H9 (cell line): ENCODE measurements around the gene AKT3. TPM values are rescaled to one million over a fixed set of nuclear protein-coding genes. Genes with fewer than 3 reads are reported as not detected.

ENCODE experiments used
- DNase-seq: peaks from one replicate; pipeline ENCODE4 v3.0.0-alpha.2; 2017
- H2AFZ ChIP-seq: one replicate; pipeline ENCODE4 v1.6.1; 2013; ENCODE audit warnings: mild to moderate bottlenecking, low read length, control low read depth, moderate library complexity
- H2AK5ac ChIP-seq: 2 replicates; pipeline ENCODE4 v1.6.1; 2013; ENCODE audit warnings: low read length, control low read depth, mixed read lengths; ENCODE audit not compliant: insufficient read length
- H2BK120ac ChIP-seq: one replicate; pipeline ENCODE4 v1.6.1; 2013; ENCODE audit warnings: low read depth, mild to moderate bottlenecking, low read length, control low read depth, inconsistent platforms; ENCODE audit not compliant: poor library complexity, severe bottlenecking
- H2BK12ac ChIP-seq: 2 replicates; pipeline ENCODE4 v1.6.1; 2013; ENCODE audit warnings: low read length, control low read depth, mixed read lengths, low read depth; ENCODE audit not compliant: insufficient read length
- H2BK15ac ChIP-seq: 2 replicates; pipeline ENCODE4 v1.6.1; 2013; ENCODE audit warnings: low read depth, low read length, control low read depth
- H2BK20ac ChIP-seq: one replicate; pipeline ENCODE4 v1.6.1; 2013; ENCODE audit warnings: low read depth, mild to moderate bottlenecking, low read length, control low read depth, inconsistent platforms; ENCODE audit not compliant: poor library complexity, severe bottlenecking
- H2BK5ac ChIP-seq: 2 replicates; pipeline ENCODE4 v1.6.1; 2013; ENCODE audit warnings: low read length, control low read depth, mixed read lengths; ENCODE audit not compliant: insufficient read length
- H3K14ac ChIP-seq: 2 replicates; pipeline ENCODE4 v1.6.1; 2013; ENCODE audit warnings: low read length, control low read depth; ENCODE audit not compliant: insufficient read depth
- H3K18ac ChIP-seq: 2 replicates; pipeline ENCODE4 v1.6.1; 2013; ENCODE audit warnings: low read depth, mild to moderate bottlenecking, mixed read lengths, low read length, control low read depth; ENCODE audit not compliant: insufficient read length
- H3K23ac ChIP-seq: 2 replicates; pipeline ENCODE4 v1.6.1; 2013; ENCODE audit warnings: low read length, control low read depth, mixed read lengths, low read depth; ENCODE audit not compliant: insufficient read length
- H3K23me2 ChIP-seq: 2 replicates; pipeline ENCODE4 v1.6.1; 2013; ENCODE audit warnings: low read depth, mild to moderate bottlenecking, mixed read lengths, low read length, control low read depth; ENCODE audit not compliant: insufficient read length, poor library complexity, severe bottlenecking
- H3K27ac ChIP-seq: 2 replicates; pipeline ENCODE4 v1.5.1; 2013; ENCODE audit warnings: low read length, control low read depth, mixed read lengths, low read depth; ENCODE audit not compliant: insufficient read length
- H3K27me3 ChIP-seq: 2 replicates; pipeline ENCODE4 v1.6.1; 2013; ENCODE audit warnings: low read length, control low read depth, inconsistent platforms; ENCODE audit not compliant: insufficient read depth
- H3K4ac ChIP-seq: 2 replicates; pipeline ENCODE4 v1.6.1; 2013; ENCODE audit warnings: low read depth, mild to moderate bottlenecking, control low read depth, inconsistent platforms, low read length, moderate library complexity
- H3K4me1 ChIP-seq: 2 replicates; pipeline ENCODE4 v1.6.1; 2013; ENCODE audit warnings: low read length, control low read depth, inconsistent platforms; ENCODE audit not compliant: insufficient read depth
- H3K4me2 ChIP-seq: 2 replicates; pipeline ENCODE4 v1.6.1; 2013; ENCODE audit warnings: low read length, control low read depth, mixed read lengths; ENCODE audit not compliant: insufficient read length, insufficient read depth
- H3K56ac ChIP-seq: 2 replicates; pipeline ENCODE4 v1.6.1; 2013; ENCODE audit warnings: low read depth, mild to moderate bottlenecking, mixed read lengths, low read length, control low read depth; ENCODE audit not compliant: insufficient read length
- H3K79me1 ChIP-seq: 2 replicates; pipeline ENCODE4 v1.6.1; 2013; ENCODE audit warnings: low read depth, mild to moderate bottlenecking, moderate library complexity, low read length, control low read depth, inconsistent platforms; ENCODE audit not compliant: insufficient read depth, poor library complexity, severe bottlenecking
- H3K79me2 ChIP-seq: 2 replicates; pipeline ENCODE4 v1.6.1; 2013; ENCODE audit warnings: low read length, control low read depth, inconsistent platforms; ENCODE audit not compliant: insufficient read depth
- H3K9ac ChIP-seq: 2 replicates; pipeline ENCODE4 v1.6.1; 2013; ENCODE audit warnings: low read length, control low read depth, mixed read lengths; ENCODE audit not compliant: insufficient read length; ENCODE audit errors: extremely low read depth
- H3K9me3 ChIP-seq: one replicate; pipeline ENCODE4 v1.6.1; 2013; ENCODE audit warnings: low read depth, low read length, inconsistent platforms; ENCODE audit not compliant: control insufficient read depth
- H3T11ph ChIP-seq: one replicate; pipeline ENCODE4 v1.6.1; 2013; ENCODE audit warnings: mild to moderate bottlenecking, low read length, control low read depth, inconsistent platforms
- H4K20me1 ChIP-seq: one replicate; pipeline ENCODE4 v1.6.1; 2013; ENCODE audit not compliant: control insufficient read depth, insufficient read length, insufficient read depth
- H4K5ac ChIP-seq: 2 replicates; pipeline ENCODE4 v1.6.1; 2013; ENCODE audit warnings: low read depth, mild to moderate bottlenecking, mixed read lengths, low read length, control low read depth; ENCODE audit not compliant: insufficient read length
- H4K8ac ChIP-seq: replicated peaks from 2 replicates; pipeline ENCODE4 v1.6.1; 2013; ENCODE audit warnings: low read length, control low read depth, mixed read lengths, low read depth; ENCODE audit not compliant: insufficient read length
- H4K91ac ChIP-seq: 2 replicates; pipeline ENCODE4 v1.6.1; 2013; ENCODE audit warnings: low read depth, mild to moderate bottlenecking, moderate library complexity, mixed read lengths, low read length, control low read depth; ENCODE audit not compliant: insufficient read length
- H3K27ac Mint-ChIP-seq, 3 experiments: 2 replicates in 2 of 3; 3 replicates in 1 of 3; pipeline ENCODE4 v1.8.0; 2020 to 2021; ENCODE audit warnings: mixed read lengths in 3 of 3, mild to moderate bottlenecking in 1 of 3, moderate library complexity in 1 of 3
- H3K27me3 Mint-ChIP-seq: 2 replicates; pipeline ENCODE4 v1.8.0; 2021; ENCODE audit warnings: low read depth, mild to moderate bottlenecking, moderate library complexity, mixed read lengths
- H3K36me3 Mint-ChIP-seq, 3 experiments: 2 replicates in 2 of 3; 3 replicates in 1 of 3; pipeline ENCODE4 v1.8.0; 2020 to 2021; ENCODE audit warnings: low read depth in 3 of 3, mixed read lengths in 3 of 3; ENCODE audit not compliant: insufficient read depth in 1 of 3
- H3K4me1 Mint-ChIP-seq, 2 experiments: 2 replicates each; pipeline ENCODE4 v1.8.0; 2020; ENCODE audit warnings: mixed read lengths in 2 of 2
- H3K4me3 Mint-ChIP-seq, 2 experiments: 2 replicates in 1 of 2; 3 replicates in 1 of 2; pipeline ENCODE4 v1.8.0; 2020 to 2021; ENCODE audit warnings: mild to moderate bottlenecking in 2 of 2, mixed read lengths in 2 of 2, moderate library complexity in 1 of 2
- H3K9me3 Mint-ChIP-seq, 2 experiments: 2 replicates in 1 of 2; 3 replicates in 1 of 2; pipeline ENCODE4 v1.8.0; 2020; ENCODE audit warnings: mild to moderate bottlenecking in 2 of 2, mixed read lengths in 2 of 2, moderate library complexity in 1 of 2
- WGBS: extraction: QIAGEN DNeasy Blood & Tissue Kit; methylation state at CpG from one replicate; pipeline ENCODE4 v1.1.7; 2013; ENCODE audit warnings: missing lambda C conversion rate, low lambda C conversion rate, mixed read lengths; ENCODE audit not compliant: insufficient read length; ENCODE audit errors: extremely low coverage; 5-methylcytosine and 5-hydroxymethylcytosine counted together
- total RNA-seq: library from RNA; stranded (reverse); gene quantifications from 2 replicates; pipeline ENCODE4 v1.2.1, GENCODE V29; 2021
- TF ChIP-seq, protein P1 (sequence below): fragments of 200-600 bp; sonication (generic); conservative IDR thresholded peaks from 3 replicates; pipeline ENCODE4 v1.8.0; 2021; ENCODE audit warnings: antibody characterized with exemption, mild to moderate bottlenecking

AKT3 gene
- total RNA-seq, 1 experiment from 2014 or later, result 27.8 TPM

DNA sequence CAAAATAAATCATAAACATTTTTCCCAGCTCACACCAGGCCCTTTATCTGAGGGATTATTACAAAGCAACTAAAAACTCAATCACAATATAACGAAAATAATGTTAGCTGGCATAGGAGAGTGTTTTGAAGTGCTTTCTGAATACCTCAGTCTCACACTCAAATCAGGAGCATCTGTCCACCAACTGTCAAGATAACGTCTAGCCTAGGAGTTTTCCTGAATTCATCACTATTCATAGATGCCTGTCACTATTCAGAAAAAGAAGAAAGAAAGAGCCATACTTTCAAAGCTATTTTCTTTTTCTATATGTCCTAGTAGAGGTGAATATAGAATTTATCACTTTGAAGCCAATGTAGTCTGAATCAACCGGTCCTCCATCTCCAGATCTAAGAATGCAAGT is 127.0 kb downstream of the AKT3 start:
- WGBS, result no CpG with 5 or more reads among the region's 3 CpGs
- Histone ChIP-seq H3T11ph (no peak overlapping the region), H3K79me1 (peaks cover 4% of the 10 kb centered on the region), H3K79me2 (no peaks in the 10 kb centered on the region), H4K20me1 (no peaks in the 10 kb centered on the region), H2BK12ac (no peak overlapping the region), H3K9ac (no peak overlapping the region), H3K4me1 (peaks cover under 1% of the 10 kb centered on the region; the same call in 1 of the 2 replicates), H2BK120ac (no peak overlapping the region), H4K5ac (no peak overlapping the region), H2BK5ac (no peak overlapping the region), H3K14ac (no peak overlapping the region), H4K91ac (no peak overlapping the region), H2AK5ac (no peak overlapping the region), H3K4me2 (no peak overlapping the region), H2BK20ac (no peak overlapping the region), H3K4ac (no peak overlapping the region), H3K27me3 (no peaks in the 10 kb centered on the region; the same call in 1 of the 2 replicates), H2AFZ (no peak overlapping the region), H3K56ac (no peak overlapping the region), H4K8ac (no peak overlapping the region), H3K9me3 (no peaks in the 10 kb centered on the region), H3K23ac (no peak overlapping the region), H3K27ac (no peak overlapping the region), H3K23me2 (no peaks in the 10 kb centered on the region), H3K18ac (no peak overlapping the region), H2BK15ac (no peak overlapping the region)
- Mint-ChIP-seq H3K36me3 (no peaks in the 10 kb centered on the region; a peak in 1 of 7 replicates), H3K4me1 (peaks cover 20 to 27% of the 10 kb centered on the region in 2 experiments), H3K4me3 (no peak overlapping the region), H3K27me3 (no peaks in the 10 kb centered on the region), H3K27ac (no peak overlapping the region), H3K9me3 (no peaks in the 10 kb centered on the region)
- TF ChIP-seq, protein P1, sequence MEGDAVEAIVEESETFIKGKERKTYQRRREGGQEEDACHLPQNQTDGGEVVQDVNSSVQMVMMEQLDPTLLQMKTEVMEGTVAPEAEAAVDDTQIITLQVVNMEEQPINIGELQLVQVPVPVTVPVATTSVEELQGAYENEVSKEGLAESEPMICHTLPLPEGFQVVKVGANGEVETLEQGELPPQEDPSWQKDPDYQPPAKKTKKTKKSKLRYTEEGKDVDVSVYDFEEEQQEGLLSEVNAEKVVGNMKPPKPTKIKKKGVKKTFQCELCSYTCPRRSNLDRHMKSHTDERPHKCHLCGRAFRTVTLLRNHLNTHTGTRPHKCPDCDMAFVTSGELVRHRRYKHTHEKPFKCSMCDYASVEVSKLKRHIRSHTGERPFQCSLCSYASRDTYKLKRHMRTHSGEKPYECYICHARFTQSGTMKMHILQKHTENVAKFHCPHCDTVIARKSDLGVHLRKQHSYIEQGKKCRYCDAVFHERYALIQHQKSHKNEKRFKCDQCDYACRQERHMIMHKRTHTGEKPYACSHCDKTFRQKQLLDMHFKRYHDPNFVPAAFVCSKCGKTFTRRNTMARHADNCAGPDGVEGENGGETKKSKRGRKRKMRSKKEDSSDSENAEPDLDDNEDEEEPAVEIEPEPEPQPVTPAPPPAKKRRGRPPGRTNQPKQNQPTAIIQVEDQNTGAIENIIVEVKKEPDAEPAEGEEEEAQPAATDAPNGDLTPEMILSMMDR, result no peak
- DNase-seq, result no peak
